ENCODE results near the gene KCNAB2.

GRCh38 chr1:5997316-5997715, 48.4 kb upstream of the KCNAB2 start:
- no peak for TF ChIP-seq EZH2 (IDR thresholded peaks at IDR 0.05; ENCODE audit: borderline replicate concordance)
- TF ChIP-seq, protein P1, sequence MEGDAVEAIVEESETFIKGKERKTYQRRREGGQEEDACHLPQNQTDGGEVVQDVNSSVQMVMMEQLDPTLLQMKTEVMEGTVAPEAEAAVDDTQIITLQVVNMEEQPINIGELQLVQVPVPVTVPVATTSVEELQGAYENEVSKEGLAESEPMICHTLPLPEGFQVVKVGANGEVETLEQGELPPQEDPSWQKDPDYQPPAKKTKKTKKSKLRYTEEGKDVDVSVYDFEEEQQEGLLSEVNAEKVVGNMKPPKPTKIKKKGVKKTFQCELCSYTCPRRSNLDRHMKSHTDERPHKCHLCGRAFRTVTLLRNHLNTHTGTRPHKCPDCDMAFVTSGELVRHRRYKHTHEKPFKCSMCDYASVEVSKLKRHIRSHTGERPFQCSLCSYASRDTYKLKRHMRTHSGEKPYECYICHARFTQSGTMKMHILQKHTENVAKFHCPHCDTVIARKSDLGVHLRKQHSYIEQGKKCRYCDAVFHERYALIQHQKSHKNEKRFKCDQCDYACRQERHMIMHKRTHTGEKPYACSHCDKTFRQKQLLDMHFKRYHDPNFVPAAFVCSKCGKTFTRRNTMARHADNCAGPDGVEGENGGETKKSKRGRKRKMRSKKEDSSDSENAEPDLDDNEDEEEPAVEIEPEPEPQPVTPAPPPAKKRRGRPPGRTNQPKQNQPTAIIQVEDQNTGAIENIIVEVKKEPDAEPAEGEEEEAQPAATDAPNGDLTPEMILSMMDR (IDR thresholded peaks at IDR 0.05; ENCODE audit: poor library complexity), result no peak
- no peak for TF ChIP-seq EZH2phosphoT487 (IDR thresholded peaks at IDR 0.05; ENCODE audit: low read depth, severe bottlenecking, unreplicated experiment)

Measured in hepatocyte (in vitro differentiated cells).